ENCODE results near the gene ZMYND8.
"Not testable (repeated sequence)": the region's sequence is repeated elsewhere in the genome, so short reads cannot be mapped to it uniquely, and the experiment has no call there.

The ZMYND8 gene

GRCh38 chr20:47370850-47371782 lies 14.6 kb upstream of the ZMYND8 start:
- DNase-seq = no peak

DNA sequence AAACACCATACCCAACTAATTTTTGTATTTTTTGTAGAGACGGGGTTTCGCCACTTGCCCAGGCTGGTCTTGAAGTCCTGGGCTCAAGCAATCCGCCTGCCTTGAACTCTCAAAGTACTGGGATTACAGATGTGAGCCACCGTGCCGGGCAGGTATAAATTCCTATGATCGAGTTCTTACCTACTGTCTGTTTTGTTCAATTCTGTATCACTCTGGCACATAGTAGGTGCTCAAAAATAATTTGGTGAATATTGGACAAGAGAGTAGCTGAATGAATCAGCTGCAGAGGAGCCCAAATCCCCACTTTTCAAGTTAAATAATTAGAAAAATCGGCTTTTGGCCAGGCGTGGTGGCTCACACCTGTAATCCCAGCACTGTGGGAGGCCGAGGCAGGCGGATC lies 13.7 kb upstream of the ZMYND8 start:
- no peak for DNase-seq

GRCh38 chr20:47368301-47368700 lies 11.8 kb upstream of the ZMYND8 start:
- no peak for DNase-seq

GRCh38 chr20:47366301-47366700 lies 9.8 kb upstream of the ZMYND8 start:
- DNase-seq = not testable (repeated sequence)

DNA sequence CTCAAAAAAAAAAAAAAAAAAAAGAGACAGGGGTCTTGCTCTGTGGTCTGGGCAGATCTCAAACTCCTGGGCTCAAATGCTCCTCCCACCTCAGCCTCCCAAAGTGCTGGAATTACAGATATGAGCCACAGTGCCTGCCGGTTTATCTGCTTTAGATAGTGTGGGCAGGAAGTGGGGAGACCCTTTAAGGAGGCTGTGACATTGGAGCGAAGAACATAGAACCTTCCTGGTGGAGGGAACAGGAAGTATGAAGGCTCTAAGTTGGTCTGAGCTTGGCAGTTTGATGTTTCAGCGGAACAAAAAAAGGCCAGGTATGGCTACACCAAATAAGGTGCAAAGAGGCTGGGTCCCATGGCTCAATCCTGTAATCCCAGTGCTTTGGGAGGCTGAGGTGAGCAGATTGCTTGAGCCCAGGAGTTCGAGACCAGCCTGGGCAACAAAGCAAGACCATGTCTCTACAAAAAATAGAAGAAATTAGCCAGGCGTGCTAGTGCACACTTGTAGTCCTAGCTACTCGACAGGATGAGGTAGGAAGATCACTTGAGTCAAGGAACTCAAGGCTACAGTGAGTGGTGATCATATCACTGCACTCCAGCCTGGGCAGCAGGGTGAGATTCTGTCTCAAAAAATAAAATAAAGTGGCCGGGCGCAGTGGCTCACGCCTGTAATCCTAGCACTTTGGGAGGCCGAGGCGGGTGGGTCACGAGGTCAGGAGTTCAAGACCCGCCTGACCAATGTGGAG lies 8.7 kb upstream of the ZMYND8 start:
- DNase-seq = no peak

DNA sequence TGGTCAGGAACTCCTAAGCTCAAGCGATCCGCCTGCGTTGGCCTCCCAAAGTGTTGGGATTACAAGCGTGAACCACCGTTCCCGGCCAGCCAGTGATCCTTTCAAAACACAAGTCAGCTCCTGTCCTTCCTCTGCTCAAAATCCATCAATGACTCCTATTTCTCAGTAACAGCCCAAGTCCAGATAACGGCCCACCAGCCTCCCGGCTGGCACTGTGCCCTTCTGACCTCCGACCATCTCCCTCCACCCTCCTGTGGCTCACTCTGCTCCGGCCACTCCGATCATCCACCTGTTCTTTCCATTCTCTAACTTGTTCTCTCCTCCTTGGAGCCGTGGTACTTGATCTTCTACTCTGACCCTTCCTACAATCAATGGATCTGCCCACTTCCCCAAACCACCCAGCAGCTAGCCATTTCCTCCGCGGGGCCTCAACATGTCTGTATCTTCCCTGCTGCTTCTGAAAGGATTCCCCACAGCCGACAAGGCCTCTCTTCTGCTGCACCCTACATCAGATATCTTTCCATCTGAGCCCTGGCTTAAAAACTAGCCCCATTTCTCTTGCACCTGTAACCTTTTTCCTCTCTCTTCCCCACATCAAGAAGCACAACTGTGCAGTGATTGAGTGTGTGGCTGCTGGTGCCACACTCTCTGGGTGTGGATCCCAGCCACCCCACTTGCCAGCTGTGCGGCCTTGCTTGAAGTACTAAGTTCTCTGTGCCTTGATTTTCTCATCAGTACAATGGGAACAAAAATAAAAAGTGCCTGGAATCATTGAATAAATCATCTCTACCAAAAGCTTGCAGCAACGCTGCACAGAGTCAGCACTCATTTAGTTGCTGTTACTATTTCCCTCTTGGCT lies 6.1 kb upstream of the ZMYND8 start:
- no peak for DNase-seq

DNA sequence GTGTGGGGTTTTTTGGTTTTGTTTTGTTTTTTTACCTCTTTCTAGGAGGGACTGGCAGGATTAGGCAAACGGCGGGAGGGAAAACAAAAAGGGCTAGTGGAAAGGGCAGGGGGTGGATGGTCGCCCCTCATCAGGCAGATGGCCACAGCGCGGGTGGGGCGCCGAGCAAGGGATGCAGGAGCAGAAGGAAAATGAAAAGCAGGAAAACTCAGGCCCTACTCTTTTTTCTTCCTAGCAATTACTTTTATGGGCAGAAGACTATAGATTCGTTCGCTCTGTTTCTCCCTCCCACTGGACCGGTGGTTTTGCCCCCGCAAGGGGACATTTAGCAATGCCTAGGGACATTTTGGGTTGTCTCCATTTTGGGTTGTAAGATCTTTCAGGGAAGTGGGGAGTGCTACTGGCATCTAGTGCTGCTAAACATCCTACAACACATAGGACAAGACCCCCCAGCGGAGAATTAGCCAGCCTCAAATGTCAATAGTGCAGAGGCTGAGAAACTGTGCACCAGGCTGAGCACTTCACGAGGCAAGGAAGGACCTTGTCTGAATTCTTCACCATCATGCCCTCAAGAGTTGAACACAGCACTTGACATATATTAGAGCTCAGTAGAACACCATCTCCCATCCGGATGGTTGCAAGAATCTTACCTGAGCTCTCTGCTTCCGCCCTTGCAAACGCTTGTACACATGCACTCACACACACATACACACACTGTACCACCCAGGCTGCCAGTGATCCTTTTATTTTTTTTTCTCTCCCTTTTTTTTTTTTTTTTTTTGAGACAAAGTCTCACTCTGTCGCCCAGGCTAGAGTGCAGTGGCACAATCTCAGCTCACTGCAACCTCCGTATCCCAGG lies 4.8 kb upstream of the ZMYND8 start:
- no peak for DNase-seq

GRCh38 chr20:47360297-47361056 lies 4.0 kb upstream of the ZMYND8 start:
- DNase-seq = no peak

GRCh38 chr20:47359530-47360296 lies 3.2 kb upstream of the ZMYND8 start:
- no peak for DNase-seq

- DNase-seq = peak; percentile 45
Observed at GRCh38 chr20:47358672-47359529, 2.4 kb upstream of the ZMYND8 start.

DNA sequence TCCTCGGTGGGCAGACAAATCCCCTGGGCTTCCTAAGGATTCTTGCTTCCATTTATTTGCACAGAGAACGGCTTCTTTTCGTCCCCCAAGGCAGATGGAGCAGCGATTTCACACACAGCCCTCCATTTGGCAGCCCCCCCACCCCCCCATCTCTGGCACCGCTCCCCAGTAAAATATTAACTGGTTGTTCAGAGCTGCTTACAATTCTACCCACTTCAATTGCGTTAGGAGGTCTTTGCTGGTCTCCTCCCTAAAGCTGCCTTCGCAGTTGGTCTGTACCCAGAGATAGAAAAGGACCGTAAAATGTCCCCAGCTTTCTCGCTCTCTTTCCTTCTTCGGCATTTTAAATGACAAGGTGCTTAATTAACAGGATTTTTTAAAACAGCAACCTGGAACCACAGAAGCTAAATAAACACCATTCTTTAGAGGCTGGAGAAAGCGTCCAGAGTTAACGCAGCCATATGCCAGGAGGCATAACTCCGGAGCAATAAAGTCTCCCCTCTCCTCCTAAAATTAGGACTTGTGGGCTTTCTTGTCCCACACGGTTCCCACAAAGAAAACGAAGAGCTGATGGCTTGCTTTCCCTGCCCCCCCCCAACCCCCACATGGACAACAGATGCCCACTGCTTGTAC lies 1.7 kb upstream of the ZMYND8 start:
- no peak for DNase-seq

DNA sequence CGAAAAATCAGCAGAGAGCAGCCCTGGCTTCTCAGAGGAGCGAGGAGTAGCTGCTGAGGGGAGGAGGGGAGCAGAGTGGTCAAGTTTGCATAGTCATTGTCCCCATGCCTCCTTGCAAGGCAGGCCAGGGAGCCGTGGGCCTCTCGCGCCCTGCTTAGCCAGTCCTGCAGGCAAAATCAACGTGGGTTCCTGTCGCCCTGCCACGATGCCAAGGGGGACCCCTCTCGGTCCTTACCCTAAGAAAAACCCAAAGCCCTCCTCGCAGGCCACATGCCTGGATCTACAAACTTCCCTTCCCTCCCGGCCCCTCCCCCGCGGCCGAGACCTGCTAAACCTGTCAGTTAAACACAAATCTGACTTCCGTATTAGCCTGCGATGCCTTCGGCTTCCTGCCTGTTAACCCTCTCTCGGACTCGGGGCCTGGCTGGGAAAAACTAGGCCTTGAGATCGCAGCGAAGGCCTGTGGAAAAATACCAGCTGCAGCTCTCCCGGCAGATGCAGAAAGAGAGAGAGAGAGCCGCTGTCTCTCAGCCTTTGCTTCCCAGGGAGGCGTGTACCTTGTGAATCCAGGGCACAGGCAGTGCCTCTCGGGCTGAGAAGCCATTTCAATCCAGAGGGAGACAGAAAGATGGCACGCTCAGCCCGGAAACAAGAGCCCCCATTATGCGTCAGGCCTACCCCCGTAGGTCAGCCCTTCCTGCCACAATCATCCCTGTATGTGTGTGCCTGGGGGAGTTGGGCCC lies 968 bp upstream of the ZMYND8 start:
- peak; percentile 82 for DNase-seq

DNA sequence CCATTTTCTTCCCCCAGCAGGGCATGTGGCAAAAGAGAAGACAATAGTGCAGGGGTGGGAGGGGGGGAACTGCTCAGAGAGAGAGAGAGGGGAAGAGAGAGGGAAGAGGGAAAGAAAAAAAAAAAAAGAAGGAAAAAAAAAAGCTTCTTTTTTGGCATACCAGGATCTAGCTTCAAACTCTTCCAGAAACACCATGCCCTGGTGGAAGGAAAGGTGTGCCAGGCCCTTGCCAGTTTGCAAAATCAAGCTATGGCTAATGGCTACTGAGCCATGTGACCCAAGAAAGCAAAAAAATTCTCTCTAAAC lies 326 bp downstream of the ZMYND8 start:
- DNase-seq = no peak

DNA sequence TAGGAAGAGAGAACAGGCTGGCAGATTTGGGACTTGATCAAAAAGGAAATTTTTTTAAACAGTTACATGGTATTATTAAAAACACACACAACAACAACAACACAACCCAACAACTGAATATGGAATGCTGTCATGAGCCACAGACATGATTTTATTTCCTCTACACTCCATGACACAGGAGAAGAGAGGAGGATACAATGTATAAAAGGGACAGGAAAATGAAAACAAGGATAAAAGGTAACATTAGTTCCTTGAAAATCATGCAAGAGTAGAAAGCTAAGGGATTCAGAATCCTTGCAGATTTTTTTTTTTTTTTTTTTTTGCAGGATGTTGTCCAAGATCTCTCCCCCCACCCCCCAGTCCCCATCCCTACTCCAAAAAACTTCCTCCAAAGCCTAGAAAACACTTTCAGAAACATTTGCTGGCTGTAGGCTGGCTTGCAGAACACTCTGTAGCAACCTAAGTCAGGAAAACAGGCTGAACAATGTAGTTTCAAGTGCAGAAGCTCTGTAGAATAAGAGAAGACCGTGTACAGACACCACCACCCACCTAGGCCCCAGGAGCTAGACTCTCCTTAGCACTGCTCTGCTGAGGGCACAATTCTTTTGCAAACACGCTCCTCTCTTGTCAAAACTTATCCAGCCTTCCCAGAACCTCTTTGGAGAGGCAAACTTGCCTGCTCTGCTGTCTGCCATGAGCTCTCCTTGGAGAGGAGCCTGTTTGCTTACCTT lies 845 bp downstream of the ZMYND8 start:
- peak; percentile 15 for DNase-seq

- DNase-seq = no peak
Observed at GRCh38 chr20:47354714-47355488, 1.6 kb downstream of the ZMYND8 start.

DNA sequence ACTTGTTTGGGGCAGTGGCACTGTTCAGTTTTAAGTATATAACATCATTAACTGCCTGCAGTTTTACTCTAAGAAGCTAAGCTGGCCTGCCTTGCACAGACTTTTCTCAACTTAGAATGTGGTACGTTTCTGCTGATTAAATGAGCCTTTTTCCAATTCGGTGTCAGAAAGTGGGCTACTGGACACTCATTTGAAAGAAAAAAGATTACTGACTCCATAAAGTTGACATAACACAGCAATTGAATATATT lies 2.1 kb downstream of the ZMYND8 start:
- DNase-seq = no peak

Data from CD4-positive, alpha-beta T cell treated with Interleukin-6 for 4 hours (primary cell).